SK-N-SH (cell line): Measurements from ENCODE around the gene HAUS2.

Experiments
- MXI1 ChIP-seq: IDR thresholded peaks from 2 replicates; pipeline ENCODE4 v1.6.1; 2012; ENCODE audit warnings: mild to moderate bottlenecking, low read depth, low read length, improper control_type of control experiment
- REST ChIP-seq: IDR thresholded peaks from 2 replicates; pipeline ENCODE4 v1.6.1; 2012; ENCODE audit warnings: mild to moderate bottlenecking, low read depth, low read length, moderate library complexity
- SMC3 ChIP-seq: IDR thresholded peaks from 2 replicates; pipeline ENCODE4 v1.6.1; 2012; ENCODE audit warnings: low read depth, low read length, improper control_type of control experiment

DNA sequence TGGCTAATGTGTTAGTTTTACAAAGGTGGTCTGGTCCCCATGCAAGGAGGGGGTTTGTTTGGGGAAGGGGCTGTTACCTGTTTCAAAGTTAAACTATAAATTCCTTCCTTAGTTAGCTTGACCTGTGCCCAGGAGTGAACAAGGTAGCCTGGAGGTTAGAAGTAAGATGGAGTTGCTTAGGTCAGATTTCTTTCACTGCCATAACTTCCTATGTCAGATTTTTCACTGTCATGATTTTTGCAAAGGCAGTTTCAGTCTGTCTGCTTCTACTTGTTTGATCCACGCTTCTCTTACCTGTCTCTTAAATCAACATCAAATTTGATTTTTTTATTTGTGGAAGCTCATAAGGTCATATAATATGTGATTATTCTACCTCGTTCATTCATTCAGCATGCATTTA, 55.3 kb downstream of the HAUS2 start:
- TF ChIP-seq REST (no peak), MXI1 (no peak), SMC3 (no peak)
